NCI-H2196 treated with DMSO at 0.1 percent for 48 hours (cell line): ENCODE results near the gene C20orf144.

Experiments used
- DNase-seq: peaks from one replicate; lab custom pipeline; 2025; ENCODE audit not compliant: unreplicated experiment; lab: John Stamatoyannopoulos, UW

The C20orf144 gene

GRCh38 chr20:33676121-33676520, 14.0 kb downstream of the C20orf144 start:
- DNase-seq: no peak

GRCh38 chr20:33676652-33677645, 14.8 kb downstream of the C20orf144 start:
- no peak for DNase-seq

GRCh38 chr20:33677991-33678702, 16.0 kb downstream of the C20orf144 start:
- no peak for DNase-seq

GRCh38 chr20:33679758-33680485, 17.8 kb downstream of the C20orf144 start:
- DNase-seq: no peak

GRCh38 chr20:33680686-33681085, 18.6 kb downstream of the C20orf144 start:
- DNase-seq: no peak

- no peak for DNase-seq
Observed at GRCh38 chr20:33681288-33681687, 19.2 kb downstream of the C20orf144 start.

- DNase-seq: no peak
Observed at GRCh38 chr20:33681728-33682353, 19.7 kb downstream of the C20orf144 start.

- no peak for DNase-seq
Observed at GRCh38 chr20:33684533-33685327, 22.6 kb downstream of the C20orf144 start.

GRCh38 chr20:33685328-33686099, 23.4 kb downstream of the C20orf144 start:
- DNase-seq: peak; percentile 19

- DNase-seq: peak; percentile 95
Observed at GRCh38 chr20:33686100-33686983, 24.2 kb downstream of the C20orf144 start, which contains the start of gene E2F1. Gene E2F1, minus strand, starts transcription at chr20:33686385. Its CDS starts 121 bp downstream, at chr20:33686264.

GRCh38 chr20:33686984-33687366, 24.8 kb downstream of the C20orf144 start:
- DNase-seq: no peak

- no peak for DNase-seq
Observed at GRCh38 chr20:33687370-33687915, 25.3 kb downstream of the C20orf144 start.

- DNase-seq: no peak
Observed at GRCh38 chr20:33687993-33688937, 26.1 kb downstream of the C20orf144 start.

- no peak for DNase-seq
Observed at GRCh38 chr20:33688938-33689424, 26.9 kb downstream of the C20orf144 start.

- DNase-seq: no peak
Observed at GRCh38 chr20:33689493-33689892, 27.4 kb downstream of the C20orf144 start.

- no peak for DNase-seq
Observed at GRCh38 chr20:33689973-33690372, 27.8 kb downstream of the C20orf144 start.

GRCh38 chr20:33693289-33693688, 31.2 kb downstream of the C20orf144 start:
- no peak for DNase-seq
